Activated CD8-positive, alpha-beta memory T cell treated with anti-CD3 and anti-CD28 coated beads, Interleukin-2, amount 50 U/mL, for 24 hours (primary cell): Measurements from ENCODE around the gene CRACR2B.

Experiments
- DNase-seq: peaks from one replicate; pipeline ENCODE4 v3.0.0-alpha.2; 2020; ENCODE audit errors: extremely low read depth

The CRACR2B gene

DNA sequence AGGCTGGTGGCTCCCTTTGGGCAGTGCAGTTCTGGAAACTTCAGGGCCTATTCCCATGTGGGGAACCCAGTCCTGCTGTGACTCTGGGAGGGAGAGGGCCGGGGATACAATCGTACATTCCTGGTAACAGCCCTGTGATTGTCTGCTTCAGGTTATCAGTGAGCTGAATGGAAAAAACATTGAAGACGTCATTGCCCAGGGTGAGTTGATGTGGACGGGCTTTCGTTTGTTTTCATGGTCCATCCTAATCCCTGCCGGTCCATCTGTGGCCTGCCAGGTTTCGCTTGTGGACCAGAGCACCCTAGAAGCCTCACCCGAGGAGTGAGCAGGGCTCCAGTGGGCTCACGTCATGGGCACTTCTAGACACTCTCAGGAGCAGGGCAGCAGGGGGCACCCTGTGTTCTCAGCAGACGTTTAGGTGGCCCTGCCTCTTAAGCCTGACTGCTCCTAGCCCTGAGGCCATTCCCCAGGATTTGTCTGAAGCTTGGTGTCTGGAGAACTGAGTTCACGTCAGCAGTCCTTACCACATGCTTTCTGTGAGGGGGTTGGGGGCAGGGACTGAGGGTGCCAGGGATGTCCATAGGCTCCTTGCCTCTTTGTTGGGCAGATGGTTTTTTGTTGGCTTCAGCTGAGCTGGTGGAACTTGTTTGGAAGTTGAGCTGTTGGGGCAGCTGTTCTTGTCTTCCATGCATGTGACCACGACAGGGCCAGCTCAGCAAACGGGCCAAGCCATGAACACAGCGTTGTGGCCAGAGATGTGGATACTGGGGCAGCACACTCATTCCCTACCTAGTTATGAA is 16.1 kb upstream of the CRACR2B start:
- DNase-seq: no peak

DNA sequence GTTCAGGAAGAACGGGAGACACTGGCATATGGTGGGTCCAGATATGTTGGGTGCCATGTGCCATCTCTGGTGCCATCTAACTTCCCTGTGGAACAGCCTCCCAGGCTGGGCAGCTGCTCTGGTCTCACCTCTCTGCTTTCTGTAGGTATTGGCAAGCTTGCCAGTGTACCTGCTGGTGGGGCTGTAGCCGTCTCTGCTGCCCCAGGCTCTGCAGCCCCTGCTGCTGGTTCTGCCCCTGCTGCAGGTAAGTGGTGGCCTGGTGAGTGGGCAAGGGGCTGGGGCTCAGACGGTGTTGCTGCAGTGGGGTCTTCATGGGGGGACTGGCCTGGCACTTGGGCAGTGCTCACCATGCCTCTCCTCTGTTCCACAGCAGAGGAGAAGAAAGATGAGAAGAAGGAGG is 15.3 kb upstream of the CRACR2B start:
- no peak for DNase-seq

DNA sequence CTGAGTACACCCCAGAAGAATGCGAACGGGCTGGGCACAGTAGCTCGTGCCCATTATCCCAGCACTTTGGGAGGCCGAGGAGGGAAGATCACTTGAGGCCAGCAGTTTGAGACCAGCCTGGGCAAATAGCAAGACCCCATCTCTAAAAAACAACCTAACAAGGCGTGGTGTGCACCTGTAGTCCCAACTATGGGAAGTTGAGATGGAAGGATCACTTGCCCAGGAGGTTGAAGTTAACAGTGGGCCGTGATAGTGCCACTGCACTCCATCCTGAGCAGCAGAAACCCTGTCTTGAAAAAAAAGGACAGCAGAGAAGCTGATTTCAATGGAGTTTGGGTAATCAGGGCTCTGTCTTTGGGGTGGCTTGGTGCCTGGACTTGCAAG is 14.7 kb upstream of the CRACR2B start:
- DNase-seq: no peak

- DNase-seq: no peak
These were observed 14.1 kb upstream of the CRACR2B start for GRCh38 chr11:813456-814096.

- no peak for DNase-seq
These were observed 11.9 kb upstream of the CRACR2B start for GRCh38 chr11:815675-816432.

- DNase-seq: no peak
These were observed 11.3 kb upstream of the CRACR2B start for GRCh38 chr11:816433-816779.

DNA sequence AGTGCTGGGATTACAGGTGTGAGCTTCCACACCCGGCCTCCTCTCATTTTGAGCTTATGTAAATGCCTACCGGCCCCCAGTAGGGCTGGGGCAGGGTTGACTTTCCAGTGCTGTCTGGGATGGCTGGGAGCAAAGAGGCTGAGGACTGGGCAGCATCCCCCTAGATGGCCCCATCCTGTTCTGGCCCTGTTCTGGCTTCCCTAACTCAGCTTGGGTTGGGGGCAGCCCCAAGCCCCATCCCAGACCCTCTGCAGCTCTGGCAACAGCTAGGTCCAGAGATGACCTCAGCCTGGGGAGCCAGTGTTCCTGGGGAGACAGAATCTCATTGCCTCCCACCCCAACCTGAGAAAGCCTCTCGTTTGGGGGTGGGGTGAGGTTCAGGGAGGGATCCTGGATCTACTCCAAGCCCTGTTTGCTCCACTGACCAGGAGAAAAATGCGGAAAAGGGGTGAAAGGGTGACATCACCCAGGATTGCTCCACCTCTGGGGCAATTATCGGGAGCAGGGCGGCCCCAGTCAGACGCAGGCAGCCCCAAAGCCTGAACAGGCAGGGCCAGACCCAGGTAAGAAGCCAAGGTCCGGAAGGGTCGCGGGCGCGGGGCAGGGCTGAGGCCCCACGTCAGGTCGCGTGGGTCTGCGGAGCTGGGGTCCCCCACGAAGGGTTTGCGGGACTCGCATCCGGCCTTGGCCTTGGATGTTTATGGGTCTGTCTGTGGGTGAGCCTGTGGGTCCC is 9.2 kb upstream of the CRACR2B start, which contains the start of gene PNPLA2:
PNPLA2 (plus strand) TSS at position 519 of the 733 bp plus-strand sequence. CDS start 805 bp downstream, outside the sequence.
- no peak for DNase-seq

DNA sequence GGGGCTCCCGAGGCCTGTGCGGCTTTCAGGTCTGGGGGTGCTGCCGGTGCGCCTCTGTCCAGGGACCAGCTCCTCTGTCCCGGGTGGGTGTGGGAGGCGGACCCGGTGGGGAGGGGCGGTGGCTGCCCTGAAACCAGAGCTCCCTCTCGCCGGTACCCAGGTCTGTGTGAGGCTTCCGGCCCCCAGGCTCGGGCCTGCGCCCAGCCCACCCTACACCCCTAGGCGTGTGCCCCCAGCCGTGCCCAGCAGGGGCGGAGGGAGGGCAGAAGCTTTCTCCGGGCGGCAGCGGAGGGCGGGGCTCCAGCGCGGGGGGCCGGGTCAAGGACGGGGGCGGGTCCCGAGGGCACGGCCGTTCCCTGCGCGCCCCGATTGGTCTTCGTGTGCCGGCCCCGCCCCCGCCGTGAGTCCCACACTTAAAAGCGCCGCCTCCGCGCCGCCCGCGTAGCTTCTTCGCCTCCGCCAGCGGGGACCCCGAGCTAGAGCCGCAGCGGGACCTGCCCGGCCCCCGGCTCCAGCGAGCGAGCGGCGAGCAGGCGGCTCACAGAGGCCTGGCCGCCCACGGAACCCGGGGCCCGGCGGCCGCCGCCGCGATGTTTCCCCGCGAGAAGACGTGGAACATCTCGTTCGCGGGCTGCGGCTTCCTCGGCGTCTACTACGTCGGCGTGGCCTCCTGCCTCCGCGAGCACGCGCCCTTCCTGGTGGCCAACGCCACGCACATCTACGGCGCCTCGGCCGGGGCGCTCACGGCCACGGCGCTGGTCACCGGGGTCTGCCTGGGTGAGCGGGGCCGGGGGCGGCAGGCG is 8.4 kb upstream of the CRACR2B start:
- peak; percentile 65 for DNase-seq

DNA sequence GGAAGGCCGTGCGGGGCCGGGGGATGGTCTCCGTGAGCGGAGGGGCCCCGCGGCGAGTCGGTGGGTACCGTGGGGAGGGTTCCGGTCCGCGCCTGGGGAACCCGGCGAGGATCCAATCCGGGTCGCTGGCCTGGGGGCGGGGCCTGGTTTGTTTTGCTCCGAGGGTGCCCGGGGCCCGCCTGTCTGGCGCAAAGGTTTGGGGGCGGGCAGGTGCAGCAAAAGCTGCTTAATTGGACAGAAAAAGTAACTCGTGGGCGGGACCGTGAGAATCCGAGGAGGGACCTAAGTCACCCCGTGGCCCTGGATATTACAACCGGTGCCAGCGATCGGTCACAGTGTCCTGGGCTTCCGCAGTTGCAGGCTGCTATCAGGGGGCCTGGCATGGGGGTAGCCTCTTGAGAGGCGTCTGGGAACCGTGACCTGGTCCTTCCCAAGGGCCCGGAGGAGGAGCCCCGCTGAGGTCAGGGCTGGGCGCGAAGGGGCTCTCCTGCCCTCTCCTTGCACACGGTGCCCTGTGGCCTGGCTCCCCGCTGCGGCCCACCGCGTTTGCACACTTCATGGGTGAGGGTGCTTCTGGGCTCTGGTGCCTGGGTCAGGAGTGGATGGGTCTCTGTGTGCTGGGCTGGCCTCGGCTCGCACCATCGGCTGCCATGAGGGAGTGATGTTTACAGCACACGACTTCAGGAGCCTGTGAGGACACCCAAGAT is 7.6 kb upstream of the CRACR2B start:
- DNase-seq: peak; percentile 73

GRCh38 chr11:820655-821511 is 6.8 kb upstream of the CRACR2B start:
- DNase-seq: no peak

DNA sequence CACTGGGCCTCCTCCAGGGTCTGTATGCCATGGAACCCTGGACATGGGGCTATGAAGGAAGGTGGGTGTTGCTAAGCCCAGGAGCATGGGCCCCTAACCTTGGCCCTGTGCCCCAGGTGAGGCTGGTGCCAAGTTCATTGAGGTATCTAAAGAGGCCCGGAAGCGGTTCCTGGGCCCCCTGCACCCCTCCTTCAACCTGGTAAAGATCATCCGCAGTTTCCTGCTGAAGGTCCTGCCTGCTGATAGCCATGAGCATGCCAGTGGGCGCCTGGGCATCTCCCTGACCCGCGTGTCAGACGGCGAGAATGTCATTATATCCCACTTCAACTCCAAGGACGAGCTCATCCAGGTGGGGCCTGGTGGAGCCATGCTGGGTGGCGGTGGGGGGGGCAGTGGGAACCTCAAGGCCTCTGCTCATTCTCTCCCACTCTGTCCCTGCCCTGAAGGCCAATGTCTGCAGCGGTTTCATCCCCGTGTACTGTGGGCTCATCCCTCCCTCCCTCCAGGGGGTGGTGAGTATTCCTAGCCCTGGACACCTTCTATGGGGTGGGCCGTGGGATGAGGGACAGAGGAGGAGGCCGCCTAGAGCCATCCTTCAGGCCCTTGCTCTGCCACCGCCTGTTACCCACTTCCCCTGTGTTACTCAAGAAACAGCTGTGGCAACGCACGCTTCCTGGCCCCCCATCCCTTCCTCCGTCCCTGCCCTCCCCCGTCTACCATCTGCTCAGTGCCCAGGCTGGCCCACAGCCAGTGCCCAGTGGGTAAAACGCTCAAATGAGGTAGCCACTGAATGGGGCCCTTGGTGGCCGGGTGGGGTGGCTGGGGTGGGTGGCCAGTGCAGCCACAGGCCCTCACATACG is 6.0 kb upstream of the CRACR2B start:
- no peak for DNase-seq

DNA sequence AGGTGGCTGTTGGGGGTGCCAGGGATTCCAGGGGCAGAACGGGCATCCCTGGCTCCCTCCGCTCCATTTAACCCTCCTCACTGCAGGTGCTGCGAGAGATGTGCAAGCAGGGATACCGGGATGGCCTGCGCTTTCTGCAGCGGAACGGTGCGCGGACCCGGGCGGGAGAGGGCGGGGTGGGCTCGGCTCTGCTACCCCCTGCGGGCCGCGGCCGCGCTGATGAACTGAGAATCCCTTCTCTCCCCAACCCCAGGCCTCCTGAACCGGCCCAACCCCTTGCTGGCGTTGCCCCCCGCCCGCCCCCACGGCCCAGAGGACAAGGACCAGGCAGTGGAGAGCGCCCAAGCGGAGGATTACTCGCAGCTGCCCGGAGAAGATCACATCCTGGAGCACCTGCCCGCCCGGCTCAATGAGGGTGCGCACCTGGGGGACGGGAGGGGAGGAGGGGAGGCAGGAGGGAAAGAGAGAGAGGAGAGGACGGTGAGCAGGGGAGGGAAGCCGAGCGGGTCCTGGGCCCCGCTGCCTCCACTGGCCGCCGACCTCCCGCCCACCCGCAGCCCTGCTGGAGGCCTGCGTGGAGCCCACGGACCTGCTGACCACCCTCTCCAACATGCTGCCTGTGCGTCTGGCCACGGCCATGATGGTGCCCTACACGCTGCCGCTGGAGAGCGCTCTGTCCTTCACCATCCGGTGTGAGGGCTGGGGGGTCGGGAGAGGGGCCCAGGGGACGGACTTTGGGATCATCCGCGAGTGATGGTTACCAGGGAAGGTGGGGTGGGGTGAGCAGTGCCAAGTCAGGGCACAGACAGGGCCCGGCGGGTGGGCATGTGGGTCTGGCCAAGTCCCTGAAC is 4.1 kb upstream of the CRACR2B start:
- DNase-seq: no peak

- no peak for DNase-seq
These were observed 3.3 kb upstream of the CRACR2B start for GRCh38 chr11:824292-824880.

DNA sequence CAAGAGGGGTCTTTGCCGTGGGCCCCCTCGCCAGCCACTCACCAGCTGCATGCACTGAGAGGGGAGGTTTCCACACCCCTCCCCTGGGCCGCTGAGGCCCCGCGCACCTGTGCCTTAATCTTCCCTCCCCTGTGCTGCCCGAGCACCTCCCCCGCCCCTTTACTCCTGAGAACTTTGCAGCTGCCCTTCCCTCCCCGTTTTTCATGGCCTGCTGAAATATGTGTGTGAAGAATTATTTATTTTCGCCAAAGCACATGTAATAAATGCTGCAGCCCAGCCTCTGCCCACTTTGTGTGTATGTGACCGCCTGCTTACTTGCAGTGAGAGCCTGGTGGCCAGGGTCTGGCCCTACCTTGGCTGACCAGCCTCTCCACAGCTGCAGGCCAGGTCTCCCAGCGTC is 2.8 kb upstream of the CRACR2B start:
- no peak for DNase-seq

DNA sequence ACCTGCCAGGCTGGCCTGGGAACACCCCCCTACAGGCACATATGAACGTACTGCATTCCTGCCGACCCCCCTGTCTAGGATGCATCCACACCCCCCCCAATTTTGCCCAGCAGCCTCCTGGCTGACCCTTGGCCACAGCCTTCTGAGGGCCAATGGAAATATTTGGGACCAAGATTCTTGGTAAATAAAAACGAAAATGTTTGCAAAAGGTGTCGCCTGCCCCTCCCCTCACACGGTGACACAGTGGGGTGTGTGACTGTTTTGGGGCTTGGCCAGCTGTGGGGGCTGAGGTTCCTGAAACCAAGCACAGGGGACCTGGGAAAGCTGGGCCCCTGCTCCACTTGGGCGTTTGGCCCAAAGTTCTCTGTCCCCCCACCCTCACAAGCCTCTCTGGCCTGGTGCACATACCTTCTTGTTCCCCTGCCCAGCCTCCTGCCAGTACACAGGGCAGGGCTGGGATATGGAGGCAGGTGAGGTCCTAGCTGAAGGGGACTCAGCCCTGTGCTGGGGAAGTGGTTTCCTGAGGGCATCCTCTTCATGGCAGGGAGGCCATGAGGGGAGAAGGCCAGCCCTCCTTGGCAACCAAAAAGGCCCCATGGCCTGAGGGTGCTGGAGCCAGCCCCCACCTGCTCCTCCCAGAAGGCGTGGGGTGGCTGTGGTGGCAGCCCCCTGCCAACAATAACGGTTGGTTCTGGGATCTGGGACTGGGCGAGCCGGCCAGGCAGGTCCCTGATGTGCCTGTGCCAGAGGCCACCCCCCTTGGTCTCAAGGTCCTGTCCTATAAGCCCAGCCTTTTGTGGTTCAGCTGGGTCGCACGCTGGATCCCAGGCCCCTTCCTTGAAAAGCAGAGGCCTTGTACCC is 2.1 kb upstream of the CRACR2B start:
- DNase-seq: no peak

DNA sequence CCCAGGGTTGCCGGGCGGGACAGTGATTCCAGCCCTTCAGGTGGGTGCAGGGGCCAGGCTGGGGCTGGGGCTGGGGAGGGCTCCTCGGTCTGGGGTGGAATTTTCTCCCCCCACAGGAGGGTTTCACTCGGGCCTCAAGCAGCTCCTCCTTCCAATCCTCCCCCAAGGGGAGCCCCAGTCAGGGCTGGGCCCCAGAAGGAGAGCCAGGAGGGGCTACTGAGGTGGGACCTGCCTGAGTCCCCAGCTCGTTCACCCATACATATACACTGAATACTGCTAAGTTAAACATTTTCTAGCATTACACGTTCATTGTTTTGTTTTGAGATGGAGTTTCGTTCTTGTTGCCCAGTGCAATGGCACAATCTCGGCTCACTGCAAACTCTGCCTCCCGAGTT is 1.5 kb upstream of the CRACR2B start:
- no peak for DNase-seq

DNA sequence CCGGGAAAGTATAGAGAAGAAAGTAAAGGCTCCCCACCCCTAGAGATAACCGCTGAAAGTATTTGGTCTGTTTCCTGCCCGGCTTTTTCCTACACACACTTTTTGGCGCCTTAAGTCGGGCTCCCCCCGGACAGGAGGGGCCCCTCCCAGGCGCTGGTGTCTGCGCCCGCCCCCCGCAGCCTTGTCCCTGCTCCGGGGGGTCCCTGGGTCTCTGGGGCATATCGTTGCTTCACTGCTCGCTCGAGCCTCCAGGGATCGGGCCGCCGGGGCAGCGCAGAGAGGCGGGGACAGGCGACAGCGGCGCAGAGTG is 928 bp upstream of the CRACR2B start:
- DNase-seq: no peak
